Gastrocnemius medialis (tissue), 4 donors: Measurements from ENCODE around the gene TTC39B.

Experiments used
- POLR2A ChIP-seq, 2 donors: fragments of 450-650 bp; IDR thresholded peaks; one replicate each; pipeline ENCODE4 v1.6.1; 2017; ENCODE audit warnings: antibody characterized with exemption in 2 of 2, mild to moderate bottlenecking in 2 of 2, moderate library complexity in 2 of 2
- TF ChIP-seq, protein P1 (sequence below), 5 experiments: fragments of 450-650 bp in 3 of 5; fragments of 200-600 bp in 2 of 5; sonication (generic) in 2 of 5; IDR thresholded peaks in 4 of 5; conservative IDR thresholded peaks in 1 of 5; 1 replicate in 4 of 5; 2 replicates in 1 of 5; pipeline ENCODE4 v1.5.1; 2016 to 2019; ENCODE audit warnings: antibody characterized with exemption in 5 of 5, mild to moderate bottlenecking in 3 of 5, moderate library complexity in 3 of 5

DNA sequence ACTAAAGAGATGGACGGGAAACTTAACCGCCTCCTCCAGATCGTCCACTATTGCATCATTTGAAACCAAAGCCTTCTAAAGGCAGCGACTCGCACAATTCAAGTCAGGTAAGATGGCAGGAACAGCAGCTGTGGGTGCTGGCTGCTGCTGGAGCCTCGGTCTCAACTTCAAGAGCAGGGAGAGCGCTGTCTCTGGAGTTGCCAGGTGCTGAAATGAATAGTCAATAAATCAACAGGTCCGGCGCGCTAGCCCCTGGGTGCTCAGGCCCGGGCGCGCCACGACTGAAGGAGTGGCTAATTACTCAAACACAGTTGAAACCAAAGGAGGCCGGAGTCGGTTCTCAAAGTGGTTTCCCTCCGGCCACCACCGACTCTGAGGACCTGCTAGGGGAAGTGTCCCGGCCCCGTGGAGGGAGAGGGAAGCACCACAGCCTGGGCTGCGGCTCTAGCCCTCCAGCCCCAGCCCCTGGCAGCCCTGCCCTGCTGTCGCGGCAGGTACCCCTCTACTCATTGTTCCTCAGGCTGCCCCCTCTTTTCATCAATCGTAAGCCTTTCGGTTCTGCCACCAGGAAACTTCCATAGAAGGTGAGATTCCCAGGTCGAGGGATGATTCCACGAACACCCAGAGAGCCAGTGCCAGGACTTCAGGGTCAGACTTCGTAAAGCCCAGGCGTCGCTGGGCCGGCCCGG, 804 bp downstream of the TTC39B start:
- TF ChIP-seq POLR2A (IDR thresholded peaks at IDR 0.05) = no peak
- TF ChIP-seq, protein P1, sequence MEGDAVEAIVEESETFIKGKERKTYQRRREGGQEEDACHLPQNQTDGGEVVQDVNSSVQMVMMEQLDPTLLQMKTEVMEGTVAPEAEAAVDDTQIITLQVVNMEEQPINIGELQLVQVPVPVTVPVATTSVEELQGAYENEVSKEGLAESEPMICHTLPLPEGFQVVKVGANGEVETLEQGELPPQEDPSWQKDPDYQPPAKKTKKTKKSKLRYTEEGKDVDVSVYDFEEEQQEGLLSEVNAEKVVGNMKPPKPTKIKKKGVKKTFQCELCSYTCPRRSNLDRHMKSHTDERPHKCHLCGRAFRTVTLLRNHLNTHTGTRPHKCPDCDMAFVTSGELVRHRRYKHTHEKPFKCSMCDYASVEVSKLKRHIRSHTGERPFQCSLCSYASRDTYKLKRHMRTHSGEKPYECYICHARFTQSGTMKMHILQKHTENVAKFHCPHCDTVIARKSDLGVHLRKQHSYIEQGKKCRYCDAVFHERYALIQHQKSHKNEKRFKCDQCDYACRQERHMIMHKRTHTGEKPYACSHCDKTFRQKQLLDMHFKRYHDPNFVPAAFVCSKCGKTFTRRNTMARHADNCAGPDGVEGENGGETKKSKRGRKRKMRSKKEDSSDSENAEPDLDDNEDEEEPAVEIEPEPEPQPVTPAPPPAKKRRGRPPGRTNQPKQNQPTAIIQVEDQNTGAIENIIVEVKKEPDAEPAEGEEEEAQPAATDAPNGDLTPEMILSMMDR (IDR thresholded peaks at IDR 0.05 in 4 of 5, conservative IDR thresholded peaks at IDR 0.05 in 1 of 5) = no peak
